ENCODE results near the gene CD68. TPM values are rescaled to one million over a fixed set of nuclear protein-coding genes. Genes with fewer than 3 reads are reported as not detected.

The CD68 gene
- polyA plus RNA-seq, 1 experiment: 93.2 TPM

DNA sequence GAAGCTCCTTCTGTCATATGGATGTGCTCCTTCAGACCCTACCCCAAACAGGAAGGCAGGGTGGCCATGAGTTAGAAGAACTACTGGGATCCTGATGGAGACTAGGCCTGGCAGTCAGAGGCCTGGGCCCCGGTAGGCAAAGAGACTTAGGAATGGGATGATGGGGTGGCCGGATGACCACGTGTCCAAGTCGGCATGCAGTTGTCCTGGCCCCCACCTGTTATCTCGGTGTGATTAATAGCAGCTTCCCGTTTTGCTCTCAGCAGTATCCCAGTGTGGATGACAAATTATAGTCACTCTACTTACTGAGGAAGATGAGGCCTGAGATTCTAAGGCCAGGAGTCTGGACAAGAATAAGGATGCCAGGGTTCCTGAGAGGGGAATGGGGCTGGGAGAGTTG, 29.1 kb upstream of the CD68 start:
- no peaks in the 10 kb centered on the region; the same call in 1 of the 2 replicates for H3K36me3 ChIP-seq (ENCODE audit: control insufficient read depth, insufficient read depth, low read length)
- ChIA-PET POLR2A (no interaction called here), CTCF (interaction anchor here (0.7 to 5.9 kb wide), 2 partner anchors 10 to 37 kb away, joined by 4 to 41 read pairs; partner anchors contain the start of gene SENP3)

DNA sequence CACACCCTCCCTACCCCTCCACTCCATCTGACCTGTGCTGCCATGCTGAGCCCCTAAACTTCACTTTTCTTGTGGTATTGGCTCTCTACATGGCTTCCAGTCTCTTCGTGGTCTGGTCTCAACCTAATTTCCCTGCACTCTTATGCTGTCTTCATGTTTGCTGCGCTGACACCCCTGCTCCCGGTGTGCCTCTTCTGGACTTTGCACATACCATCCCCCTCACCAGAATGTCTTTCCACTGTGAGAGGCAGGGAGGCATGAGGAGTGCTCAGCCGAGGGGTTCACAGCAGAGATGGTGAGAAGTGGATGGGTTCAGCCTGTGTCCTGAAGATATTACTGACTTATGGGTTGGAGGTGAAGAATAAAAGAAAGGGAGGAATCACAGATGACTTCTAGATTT, 28.0 kb upstream of the CD68 start:
- CTCF ChIA-PET: interaction anchor here (0.6 to 5.9 kb wide), 2 partner anchors 9 to 38 kb away, joined by 4 to 41 read pairs; partner anchors contain the start of gene SENP3
- no peak overlapping the region for H3K4me3 ChIP-seq (ENCODE audit: low read depth, low read length)

More for the DNA sequence above, 29.1 kb upstream of the CD68 start:
- no peak overlapping the region for H3K4me3 ChIP-seq (ENCODE audit: low read depth, low read length)
- DNase-seq (ENCODE audit: low read depth): no peak
- TF ChIP-seq, protein P1, sequence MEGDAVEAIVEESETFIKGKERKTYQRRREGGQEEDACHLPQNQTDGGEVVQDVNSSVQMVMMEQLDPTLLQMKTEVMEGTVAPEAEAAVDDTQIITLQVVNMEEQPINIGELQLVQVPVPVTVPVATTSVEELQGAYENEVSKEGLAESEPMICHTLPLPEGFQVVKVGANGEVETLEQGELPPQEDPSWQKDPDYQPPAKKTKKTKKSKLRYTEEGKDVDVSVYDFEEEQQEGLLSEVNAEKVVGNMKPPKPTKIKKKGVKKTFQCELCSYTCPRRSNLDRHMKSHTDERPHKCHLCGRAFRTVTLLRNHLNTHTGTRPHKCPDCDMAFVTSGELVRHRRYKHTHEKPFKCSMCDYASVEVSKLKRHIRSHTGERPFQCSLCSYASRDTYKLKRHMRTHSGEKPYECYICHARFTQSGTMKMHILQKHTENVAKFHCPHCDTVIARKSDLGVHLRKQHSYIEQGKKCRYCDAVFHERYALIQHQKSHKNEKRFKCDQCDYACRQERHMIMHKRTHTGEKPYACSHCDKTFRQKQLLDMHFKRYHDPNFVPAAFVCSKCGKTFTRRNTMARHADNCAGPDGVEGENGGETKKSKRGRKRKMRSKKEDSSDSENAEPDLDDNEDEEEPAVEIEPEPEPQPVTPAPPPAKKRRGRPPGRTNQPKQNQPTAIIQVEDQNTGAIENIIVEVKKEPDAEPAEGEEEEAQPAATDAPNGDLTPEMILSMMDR (IDR thresholded peaks at IDR 0.05; ENCODE audit: insufficient read depth, low read depth, low read length): no peak
- no peaks in the 10 kb centered on the region for H3K27me3 ChIP-seq (ENCODE audit: control insufficient read depth, insufficient read depth, low read length)

DNA sequence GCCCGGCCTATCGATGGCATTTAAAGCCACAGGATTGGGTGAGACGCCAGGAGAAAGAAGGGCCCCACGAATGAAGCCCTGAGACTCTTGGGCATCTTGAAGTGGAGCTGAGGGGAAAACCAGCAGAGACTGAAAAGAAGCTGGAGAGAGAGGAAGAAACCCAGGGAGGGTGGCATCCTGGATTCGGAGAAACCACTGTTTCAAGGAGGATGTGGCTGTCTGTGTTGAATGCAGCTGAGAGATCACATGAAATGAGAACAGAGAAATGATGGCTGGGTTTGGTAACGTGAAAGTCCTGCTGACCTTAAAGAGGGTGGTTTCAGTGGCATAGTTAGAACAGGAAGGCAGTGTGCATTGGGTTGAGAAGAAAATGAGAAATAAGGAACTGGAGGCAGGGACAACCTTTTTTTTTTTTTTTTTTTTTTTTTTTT, 26.8 kb upstream of the CD68 start:
- H3K27me3 ChIP-seq (ENCODE audit: control insufficient read depth, insufficient read depth, low read length): no peaks in the 10 kb centered on the region
- ChIA-PET CTCF (interaction anchor here (1.0 to 5.9 kb wide), 2 partner anchors 8 to 10 kb away, joined by 3 to 41 read pairs; partner anchors contain the start of gene SENP3), POLR2A (no interaction called here)
- no peak overlapping the region for H3K4me3 ChIP-seq (ENCODE audit: low read depth, low read length)
- H3K36me3 ChIP-seq (ENCODE audit: control insufficient read depth, insufficient read depth, low read length): no peaks in the 10 kb centered on the region; the same call in 1 of the 2 replicates
- DNase-seq (ENCODE audit: low read depth): no peak
- TF ChIP-seq, protein P1 (IDR thresholded peaks at IDR 0.05; ENCODE audit: insufficient read depth, low read depth, low read length): no peak

More for the DNA sequence above, 28.0 kb upstream of the CD68 start:
- no peaks in the 10 kb centered on the region; the same call in 1 of the 2 replicates for H3K36me3 ChIP-seq (ENCODE audit: control insufficient read depth, insufficient read depth, low read length)
- no peak for DNase-seq (ENCODE audit: low read depth)
- POLR2A ChIA-PET: no interaction called here
- TF ChIP-seq, protein P1 (IDR thresholded peaks at IDR 0.05; ENCODE audit: insufficient read depth, low read depth, low read length): no peak
- H3K27me3 ChIP-seq (ENCODE audit: control insufficient read depth, insufficient read depth, low read length): no peaks in the 10 kb centered on the region

DNA sequence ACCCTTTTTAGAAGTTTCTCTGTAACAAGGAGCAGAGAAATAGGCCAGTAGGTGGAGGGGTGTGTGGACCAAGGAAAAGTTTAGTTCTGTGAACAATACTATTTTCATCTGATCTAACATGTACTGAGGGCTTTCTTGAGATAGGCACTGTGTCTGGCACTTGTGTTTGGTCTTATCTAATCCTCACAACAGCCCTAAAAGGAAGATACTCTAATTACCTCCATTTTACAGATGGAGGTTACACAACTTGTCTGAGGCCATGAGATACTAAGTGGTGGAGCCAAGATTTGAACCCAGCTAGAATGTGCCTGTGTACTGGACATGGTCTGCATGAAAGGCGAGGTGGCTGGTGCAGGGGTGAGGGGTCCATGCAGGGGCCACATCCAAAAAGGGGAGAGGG, 26.1 kb upstream of the CD68 start:
- CTCF ChIA-PET: interaction anchor here (5.9 kb wide), 1 partner anchor 7 kb away, joined by 41 read pairs; the partner anchor contains the start of gene SENP3
- TF ChIP-seq, protein P1 (IDR thresholded peaks at IDR 0.05; ENCODE audit: insufficient read depth, low read depth, low read length): no peak
- Histone ChIP-seq H3K27me3 (ENCODE audit: control insufficient read depth, insufficient read depth, low read length) (no peaks in the 10 kb centered on the region), H3K4me3 (ENCODE audit: low read depth, low read length) (no peak overlapping the region), H3K36me3 (ENCODE audit: control insufficient read depth, insufficient read depth, low read length) (no peaks in the 10 kb centered on the region; the same call in 1 of the 2 replicates)
- no peak for DNase-seq (ENCODE audit: low read depth)
- POLR2A ChIA-PET: no interaction called here

DNA sequence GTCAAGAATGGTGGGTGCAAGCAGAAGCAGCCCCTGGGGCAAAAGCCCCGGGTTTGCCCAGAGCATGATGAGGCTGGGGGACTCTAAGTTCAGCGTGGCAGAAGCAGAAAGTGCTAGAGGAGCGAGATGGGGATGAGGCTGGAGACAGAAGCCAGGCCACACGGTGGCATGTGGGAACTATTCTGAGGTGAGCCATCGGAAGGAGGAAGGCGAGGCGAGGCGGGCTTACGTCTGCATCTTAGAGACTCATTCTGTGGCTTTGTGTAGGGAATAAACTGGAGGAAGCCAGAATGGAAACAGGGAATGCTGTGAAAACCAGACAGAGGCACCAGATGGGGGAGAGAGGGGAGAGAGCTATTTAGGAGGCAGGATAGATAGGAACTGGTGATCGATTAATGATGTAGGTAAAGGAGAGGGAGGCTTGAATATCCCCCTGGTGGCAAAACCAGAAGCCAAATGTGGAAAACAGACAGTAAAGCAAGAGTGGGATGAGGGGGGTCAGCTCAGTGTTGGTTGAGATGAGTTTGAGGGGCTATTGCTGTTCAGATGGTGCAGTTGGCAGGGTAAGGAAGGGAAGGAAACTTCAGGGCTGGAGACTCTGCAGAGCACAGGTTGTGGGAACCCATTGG, 24.0 kb upstream of the CD68 start:
- DNase-seq (ENCODE audit: low read depth): no peak
- ChIA-PET POLR2A (interaction anchor here (0.5 to 0.6 kb wide), 2 partner anchors 67 to 117 kb away, joined by 3 to 5 read pairs; no protein-coding TSS in a partner anchor), CTCF (interaction anchor here (0.5 to 1.4 kb wide), 4 partner anchors 22 to 117 kb away, joined by 3 to 4 read pairs (median 3); partner anchors contain the start of gene FGF11)
- TF ChIP-seq, protein P1 (IDR thresholded peaks at IDR 0.05; ENCODE audit: insufficient read depth, low read depth, low read length): no peak
- Histone ChIP-seq H3K36me3 (ENCODE audit: control insufficient read depth, insufficient read depth, low read length) (no peaks in the 10 kb centered on the region; the same call in 1 of the 2 replicates), H3K27me3 (ENCODE audit: control insufficient read depth, insufficient read depth, low read length) (no peaks in the 10 kb centered on the region), H3K4me3 (ENCODE audit: low read depth, low read length) (no peak overlapping the region)

All from BJ (cell line).